Suprapubic skin (tissue), 3 donors: ENCODE results near the gene KSR2.

Experiments used
- EP300 ChIP-seq: sonication (generic); formaldehyde crosslinking; IDR thresholded peaks from one replicate; pipeline ENCODE4 v1.6.1; 2017; ENCODE audit warnings: antibody characterized with exemption
- TF ChIP-seq, protein P1 (sequence below), 2 donors: fragments of 200-600 bp in 1 of 2; fragments of 450-650 bp in 1 of 2; sonication (generic) in 1 of 2; IDR thresholded peaks; one replicate each; pipeline ENCODE4 v1.5.1; 2016 to 2019; ENCODE audit warnings: antibody characterized with exemption in 2 of 2, mild to moderate bottlenecking in 1 of 2, moderate library complexity in 1 of 2

DNA sequence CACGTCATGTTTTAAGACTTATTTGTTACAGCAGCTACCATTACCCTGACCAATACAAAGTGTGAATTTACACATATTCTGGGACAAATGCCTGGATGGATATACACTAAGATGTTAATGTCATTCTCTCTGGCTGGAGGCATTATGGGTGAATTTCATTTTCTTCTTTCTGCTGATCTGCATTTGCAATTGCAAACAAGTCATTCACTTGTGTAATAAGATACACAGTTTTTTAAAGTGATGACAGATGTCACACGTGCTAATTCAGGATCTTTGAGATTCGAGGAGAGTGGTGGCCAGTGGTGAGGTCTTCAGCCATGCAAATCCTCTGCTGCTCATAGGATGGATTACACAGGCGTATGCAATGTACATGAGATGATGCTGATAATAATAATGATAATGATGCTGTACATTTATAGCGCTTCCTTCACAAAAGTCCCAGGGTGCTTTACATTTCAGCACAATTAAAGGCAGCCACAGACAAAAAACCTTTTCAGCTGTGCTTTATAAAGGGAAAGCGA, 451.5 kb downstream of the KSR2 start:
- TF ChIP-seq, protein P1, sequence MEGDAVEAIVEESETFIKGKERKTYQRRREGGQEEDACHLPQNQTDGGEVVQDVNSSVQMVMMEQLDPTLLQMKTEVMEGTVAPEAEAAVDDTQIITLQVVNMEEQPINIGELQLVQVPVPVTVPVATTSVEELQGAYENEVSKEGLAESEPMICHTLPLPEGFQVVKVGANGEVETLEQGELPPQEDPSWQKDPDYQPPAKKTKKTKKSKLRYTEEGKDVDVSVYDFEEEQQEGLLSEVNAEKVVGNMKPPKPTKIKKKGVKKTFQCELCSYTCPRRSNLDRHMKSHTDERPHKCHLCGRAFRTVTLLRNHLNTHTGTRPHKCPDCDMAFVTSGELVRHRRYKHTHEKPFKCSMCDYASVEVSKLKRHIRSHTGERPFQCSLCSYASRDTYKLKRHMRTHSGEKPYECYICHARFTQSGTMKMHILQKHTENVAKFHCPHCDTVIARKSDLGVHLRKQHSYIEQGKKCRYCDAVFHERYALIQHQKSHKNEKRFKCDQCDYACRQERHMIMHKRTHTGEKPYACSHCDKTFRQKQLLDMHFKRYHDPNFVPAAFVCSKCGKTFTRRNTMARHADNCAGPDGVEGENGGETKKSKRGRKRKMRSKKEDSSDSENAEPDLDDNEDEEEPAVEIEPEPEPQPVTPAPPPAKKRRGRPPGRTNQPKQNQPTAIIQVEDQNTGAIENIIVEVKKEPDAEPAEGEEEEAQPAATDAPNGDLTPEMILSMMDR (IDR thresholded peaks at IDR 0.05): no peak
- no peak for TF ChIP-seq EP300
